22Rv1 (cell line): ENCODE results near the gene XXYLT1.

Source experiments
- H3K27ac ChIP-seq: fragments of 450-650 bp; 2 replicates; pipeline ENCODE4 v1.5.1; 2017
- CTCF ChIP-seq: fragments of 450-650 bp; IDR thresholded peaks from 2 replicates; pipeline ENCODE4 v1.5.1; 2017; ENCODE audit warnings: mild to moderate bottlenecking
- ZFX ChIP-seq: fragments of 450-650 bp; IDR thresholded peaks from 2 replicates; pipeline ENCODE4 v1.6.1; 2017; ENCODE audit warnings: antibody characterized with exemption, borderline replicate concordance

The XXYLT1 gene

GRCh38 chr3:195172896-195173295 lies 98.1 kb downstream of the XXYLT1 start:
- no peak overlapping the region for H3K27ac ChIP-seq
- no peak for TF ChIP-seq ZFX
- TF ChIP-seq CTCF: no peak

GRCh38 chr3:195172039-195172684 lies 98.8 kb downstream of the XXYLT1 start:
- H3K27ac ChIP-seq: no peak overlapping the region
- TF ChIP-seq ZFX (no peak), CTCF (no peak)

- H3K27ac ChIP-seq: no peak overlapping the region
- no peak for TF ChIP-seq ZFX
- TF ChIP-seq CTCF: no peak
Observed at GRCh38 chr3:195171093-195171873, 99.7 kb downstream of the XXYLT1 start.

GRCh38 chr3:195170496-195170895 lies 100.5 kb downstream of the XXYLT1 start:
- TF ChIP-seq CTCF (no peak), ZFX (no peak)
- H3K27ac ChIP-seq: no peak overlapping the region

GRCh38 chr3:195169011-195169649 lies 101.8 kb downstream of the XXYLT1 start:
- TF ChIP-seq ZFX: no peak
- no peak for TF ChIP-seq CTCF
- H3K27ac ChIP-seq: no peak overlapping the region

- TF ChIP-seq CTCF (no peak), ZFX (no peak)
- no peak overlapping the region for H3K27ac ChIP-seq
Observed at GRCh38 chr3:195168009-195168762, 102.8 kb downstream of the XXYLT1 start.

- H3K27ac ChIP-seq: no peak overlapping the region
- TF ChIP-seq CTCF (no peak), ZFX (no peak)
Observed at GRCh38 chr3:195165790-195166189, 105.2 kb downstream of the XXYLT1 start.
